MM.1S (cell line): ENCODE data around the gene UNC5C.

Source experiments
- CTCF ChIP-seq: fragments of 300-600 bp; sonication (generic); IDR thresholded peaks from 2 replicates; pipeline ENCODE4 v1.5.1; 2016; ENCODE audit warnings: antibody characterized with exemption, low read length, mixed read lengths
- EZH2 ChIP-seq: fragments of 300-600 bp; sonication (generic); optimal IDR thresholded peaks from 2 replicates; pipeline ENCODE3; 2017; ENCODE audit warnings: low read depth, mild to moderate bottlenecking, antibody characterized with exemption, low read length, mixed read lengths

DNA sequence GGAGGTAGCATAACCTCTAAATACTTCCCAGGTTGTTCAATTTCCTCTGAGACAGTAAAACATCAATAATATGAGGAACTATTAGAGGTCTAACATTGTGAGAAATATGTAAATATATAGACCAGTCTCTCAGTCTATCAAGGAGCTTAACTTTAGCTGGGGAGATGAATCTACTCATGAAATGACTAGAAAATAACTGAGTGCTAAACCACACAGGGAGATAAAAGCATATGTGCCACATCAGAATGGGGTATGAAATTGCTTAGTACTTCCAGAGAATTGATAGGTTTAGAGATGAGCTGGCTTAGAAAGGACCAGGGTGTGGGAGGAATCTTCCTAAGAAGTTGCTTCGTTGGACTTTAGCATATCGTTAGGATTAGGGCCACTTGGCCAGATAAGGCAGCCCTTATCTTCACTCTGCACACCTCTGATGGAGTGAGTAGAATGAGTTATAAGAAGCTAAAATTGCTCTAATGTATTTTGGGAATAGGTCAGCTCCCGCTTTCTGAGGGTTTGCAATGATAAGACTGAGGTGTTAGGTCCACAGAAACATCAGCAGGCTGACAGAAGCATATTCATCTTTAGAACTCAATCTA is 299.2 kb downstream of the UNC5C start:
- TF ChIP-seq CTCF (no peak), EZH2 (no peak)
